K562 (cell line): ENCODE measurements around the gene UBE2O. TPM values are rescaled to one million over a fixed set of nuclear protein-coding genes. Genes with fewer than 3 reads are reported as not detected.

Experiments
- ATAC-seq: fragments of 200-7000 bp; cut with Tn5 transposase; 3 replicates; pipeline ENCODE4 v1.9.1; 2020; ENCODE audit warnings: moderate library complexity
- BruUV-seq: library from RNA; stranded (reverse); fragments of 400-500 nt; replicated peaks from 2 replicates; lab custom pipeline; 2021; lab: Mats Ljungman, UMichigan
- CTCF ChIA-PET: fragments of 300-600 bp; formaldehyde crosslinking; extraction: SDS; loops from one replicate; lab custom pipeline; 2021; ENCODE audit warnings: low intra/inter-chr PET ratio; lab: Yijun Ruan, JAX
- POLR2A ChIA-PET: fragments of 300-600, 350-650 bp; sonication (Branson Sonifier 250); formaldehyde crosslinking; extraction: SDS; loops from one replicate; lab custom pipeline; 2021; ENCODE audit warnings: antibody characterized with exemption, inconsistent platforms; lab: Yijun Ruan, JAX
- DNase-seq, 4 experiments: peaks; one replicate each; pipeline versions ENCODE4 v3.0.0 to v3.0.0-alpha.2; 2011 to 2018; ENCODE audit warnings: low spot score in 3 of 4, mixed read lengths in 3 of 4; ENCODE audit errors: extremely low read depth in 1 of 4
- FAIRE-seq: peaks from 2 replicates; lab custom pipeline; 2011; peaks lifted over from hg19 to GRCh38; lab: Jason Lieb, UNC
- H2AFZ ChIP-seq: 2 replicates; pipeline ENCODE4 v1.6.0; 2011; ENCODE audit warnings: low read depth, low read length, control low read depth, inconsistent platforms
- H3K27ac ChIP-seq: fragments of 200-600 bp; 3 replicates; pipeline ENCODE4 v1.8.0; 2011; ENCODE audit warnings: low read depth, mild to moderate bottlenecking, control low read depth, inconsistent platforms, low read length, moderate library complexity, mixed read lengths; ENCODE audit errors: extremely low read depth
- H3K27me3 ChIP-seq, 2 experiments: fragments of 300-600 bp in 1 of 2; 2 replicates in 1 of 2; 3 replicates in 1 of 2; pipeline versions ENCODE4 v1.6.0 to v1.8.0; 2011; ENCODE audit warnings: inconsistent platforms in 2 of 2, low read length in 2 of 2, mild to moderate bottlenecking in 1 of 2, mixed read lengths in 1 of 2, moderate library complexity in 1 of 2; ENCODE audit not compliant: control insufficient read depth in 2 of 2, insufficient read depth in 2 of 2
- H3K36me3 ChIP-seq: fragments of 300-600 bp; 3 replicates; pipeline ENCODE4 v1.8.0; 2011; ENCODE audit warnings: mild to moderate bottlenecking, low read length, inconsistent platforms; ENCODE audit not compliant: control insufficient read depth, insufficient read depth
- H3K4me1 ChIP-seq, 2 experiments: fragments of 200-600 bp in 1 of 2; replicated peaks in 1 of 2; 2 replicates in 1 of 2; 3 replicates in 1 of 2; pipeline versions ENCODE4 v1.5.1 to v1.8.0; 2011; ENCODE audit warnings: inconsistent platforms in 2 of 2, low read length in 2 of 2, mild to moderate bottlenecking in 1 of 2, mixed read lengths in 1 of 2, moderate library complexity in 1 of 2; ENCODE audit not compliant: control insufficient read depth in 2 of 2, insufficient read depth in 2 of 2
- H3K4me2 ChIP-seq: 2 replicates; pipeline ENCODE4 v1.6.1; 2011; ENCODE audit warnings: low read length, control low read depth, inconsistent platforms, mixed read lengths; ENCODE audit not compliant: insufficient read depth
- H3K4me3 ChIP-seq: fragments of 200-600 bp; sonication (generic), shearing (Covaris generic); 2 replicates; pipeline ENCODE4 v1.5.1; 2016; ENCODE audit warnings: control low read depth, inconsistent platforms
- H3K79me2 ChIP-seq: fragments of 200-600 bp; 3 replicates; pipeline ENCODE4 v1.8.0; 2011; ENCODE audit warnings: low read length, inconsistent platforms; ENCODE audit not compliant: control insufficient read depth, insufficient read depth
- H3K9ac ChIP-seq, 2 experiments: 2 replicates each; pipeline versions ENCODE4 v1.6.0 to v1.6.1; 2011; ENCODE audit warnings: low read depth in 2 of 2, low read length in 2 of 2, control low read depth in 1 of 2, inconsistent platforms in 1 of 2, mild to moderate bottlenecking in 1 of 2, mixed read lengths in 1 of 2; ENCODE audit not compliant: insufficient read depth in 1 of 2
- H3K9me1 ChIP-seq: one replicate; pipeline ENCODE4 v1.6.0; 2011; ENCODE audit warnings: inconsistent platforms, mild to moderate bottlenecking, low read length, moderate library complexity; ENCODE audit not compliant: control insufficient read depth, insufficient read depth
- H3K9me3 ChIP-seq: replicated peaks from 2 replicates; pipeline ENCODE4 v1.5.1; 2011; ENCODE audit warnings: low read depth, low read length, inconsistent platforms; ENCODE audit not compliant: control insufficient read depth, insufficient read depth
- H4K20me1 ChIP-seq: replicated peaks from 2 replicates; pipeline ENCODE4 v1.6.1; 2011; ENCODE audit warnings: low read length, inconsistent platforms, mixed read lengths; ENCODE audit not compliant: control insufficient read depth, insufficient read depth
- GATAD2B ChIP-seq: fragments of 450-650 bp; IDR thresholded peaks from 2 replicates; pipeline ENCODE4 v1.6.1; 2017; ENCODE audit warnings: mild to moderate bottlenecking, borderline replicate concordance
- SPI1 ChIP-seq: IDR thresholded peaks from 2 replicates; pipeline ENCODE4 v1.6.1; 2011; ENCODE audit warnings: low read depth, low read length, control low read depth, borderline replicate concordance
- WGBS: fragments of 100-300 bp; shearing (Covaris generic); methylation state at CpG from one replicate; pipeline ENCODE4 v1.1.6; 2016; ENCODE audit warnings: low coverage, mixed read lengths; ENCODE audit not compliant: insufficient coverage; ENCODE audit errors: missing lambda C conversion rate; 5-methylcytosine and 5-hydroxymethylcytosine counted together
- in situ Hi-C: fragments of 300-500 bp; cut with MboI; formaldehyde crosslinking; loops from 4 replicates; pipeline ENCODE4 v1.15.0; 2018; ENCODE audit warnings: inconsistent platforms, mixed read lengths
- intact Hi-C: fragments of 100-400 bp; cut with micrococcal nuclease; formaldehyde crosslinking; loops from 2 replicates; pipeline ENCODE4 v1.14.2; 2022
- polyA plus RNA-seq, 8 experiments: library from polyadenylated mRNA; depleted of rRNA in 4 of 8; stranded (reverse) in 5 of 8; unstranded in 3 of 8; fragments of >200 nt; fragmentation: Nextera tagmentation in 2 of 8; fragmentation: Illumina TruSeq in 1 of 8; extraction: Ambion mirVana in 2 of 8; extraction: Trizol in 1 of 8; gene quantifications; 2 replicates each; pipeline versions ENCODE4 v1.2.1 to v1.2.3, GENCODE V29; 2011 to 2014; ENCODE audit warnings: inconsistent platforms in 1 of 8, missing spikeins in 1 of 8
- total RNA-seq, 7 experiments: library from RNA; depleted of rRNA in 6 of 7; stranded (reverse); fragments of >200 nt in 6 of 7; fragmentation: Illumina TruSeq in 2 of 7; extraction: Trizol in 2 of 7; gene quantifications; 2 replicates each; pipeline versions ENCODE4 v1.2.1 to v1.2.3, GENCODE V29; 2011 to 2021; ENCODE audit warnings: low replicate concordance in 1 of 7
- TF ChIP-seq, protein P1 (sequence below): IDR thresholded peaks from 3 replicates; pipeline ENCODE4 v1.6.1; 2011; ENCODE audit warnings: borderline replicate concordance, mild to moderate bottlenecking; ENCODE audit not compliant: insufficient read length, insufficient read depth

The UBE2O gene
- total and polyA plus RNA-seq, 9 of the 15 experiments (the other 6 are each of a cell fraction or from before 2014, with no cell fraction given): 1.6 to 39.7 (median 13.3) TPM

DNA sequence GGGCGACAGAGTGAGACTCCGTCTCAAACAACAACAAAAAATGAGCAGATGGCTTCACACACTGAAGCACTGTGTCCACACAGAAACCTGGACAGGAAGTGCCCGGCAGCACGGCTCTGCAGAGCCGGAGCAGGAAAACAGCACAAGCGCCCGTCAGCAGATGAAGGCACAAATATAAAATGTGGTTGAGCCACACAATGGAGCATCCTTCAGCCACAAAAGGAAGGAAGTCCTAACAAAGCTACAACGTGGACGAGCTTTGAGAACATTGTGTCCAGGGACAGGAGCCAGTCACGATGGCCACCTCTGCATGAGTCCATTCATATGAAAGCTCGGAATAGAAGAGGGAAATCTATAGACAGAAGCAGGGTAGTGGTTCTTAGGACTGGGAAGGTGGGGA lies 32.6 kb upstream of the UBE2O start:
- H3K79me2 ChIP-seq: no peaks in the 10 kb centered on the region; the same call in 2 of the 3 replicates
- no peak overlapping the region for H3K4me3 ChIP-seq
- ChIA-PET POLR2A (interaction anchor here (0.5 to 1.6 kb wide), 4 partner anchors 8 to 15 kb away, joined by 3 to 5 read pairs (median 4); no protein-coding TSS in a partner anchor), CTCF (no interaction called here)
- WGBS: 21% methylated on average over 11 of the region's 11 CpGs
- in situ Hi-C loops: no loop called here
- no peak for FAIRE-seq
- H3K27ac ChIP-seq: no peak overlapping the region
- no peaks in the 10 kb centered on the region for H3K9me3 ChIP-seq
- peaks cover 7 to 13% of the 10 kb centered on the region in 2 experiments; a peak in 4 of 5 replicates for H3K4me1 ChIP-seq
- intact Hi-C loops: no loop called here
- H3K4me2 ChIP-seq: no peak overlapping the region
- 0 out of 2 replicates have a peak overlapping the region, but pooled peaks have one; percentile 23 for H2AFZ ChIP-seq
- H3K27me3 ChIP-seq: no peaks in the 10 kb centered on the region; a peak in 1 of 5 replicates
- BruUV-seq: no TSS peak
- no peaks in the 10 kb centered on the region for H3K36me3 ChIP-seq
- no peaks in the 10 kb centered on the region for H3K9me1 ChIP-seq
- TF ChIP-seq GATAD2B (no peak), SPI1 (0 out of 2 replicates have a peak, but pooled peaks have one; percentile 24)
- TF ChIP-seq, protein P1, sequence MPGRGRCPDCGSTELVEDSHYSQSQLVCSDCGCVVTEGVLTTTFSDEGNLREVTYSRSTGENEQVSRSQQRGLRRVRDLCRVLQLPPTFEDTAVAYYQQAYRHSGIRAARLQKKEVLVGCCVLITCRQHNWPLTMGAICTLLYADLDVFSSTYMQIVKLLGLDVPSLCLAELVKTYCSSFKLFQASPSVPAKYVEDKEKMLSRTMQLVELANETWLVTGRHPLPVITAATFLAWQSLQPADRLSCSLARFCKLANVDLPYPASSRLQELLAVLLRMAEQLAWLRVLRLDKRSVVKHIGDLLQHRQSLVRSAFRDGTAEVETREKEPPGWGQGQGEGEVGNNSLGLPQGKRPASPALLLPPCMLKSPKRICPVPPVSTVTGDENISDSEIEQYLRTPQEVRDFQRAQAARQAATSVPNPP: no peak
- peak overlapping the region in 1 of 2 experiments; percentile 1; a peak in 1 of 4 replicates for H3K9ac ChIP-seq
- ATAC-seq: 0 out of 3 replicates have a peak, but pooled peaks have one; percentile 18
- no peaks in the 10 kb centered on the region for H4K20me1 ChIP-seq
- DNase-seq: no peak
